GM23338 (cell line): Measurements from ENCODE around the gene ALDH5A1. TPM values are rescaled to one million over a fixed set of nuclear protein-coding genes. Genes with fewer than 3 reads are reported as not detected.
"Not testable (repeated sequence)": the region's sequence is repeated elsewhere in the genome, so short reads cannot be mapped to it uniquely, and the experiment has no call there.

Source experiments
- ATAC-seq: fragments of 200-7000 bp; cut with Tn5 transposase; 3 replicates; pipeline ENCODE4 v1.9.1; 2020
- DNase-seq: peaks from one replicate; pipeline ENCODE4 v3.0.0-alpha.2; 2015; ENCODE audit warnings: low spot score
- H2AFZ ChIP-seq: fragments of 200-600 bp; sonication (generic); 2 replicates; pipeline ENCODE4 v1.8.0; 2016; ENCODE audit warnings: antibody characterized with exemption, mild to moderate bottlenecking, moderate library complexity
- H3F3A ChIP-seq: fragments of 200-600 bp; sonication (generic); replicated peaks from 2 replicates; pipeline ENCODE4 v1.8.0; 2017; ENCODE audit warnings: antibody characterized with exemption, mixed run types, low read depth
- H3K27ac ChIP-seq: fragments of 200-600 bp; sonication (generic); 2 replicates; pipeline ENCODE4 v1.6.1; 2016; ENCODE audit warnings: low read depth
- H3K27me3 ChIP-seq: fragments of 200-600 bp; sonication (generic); 2 replicates; pipeline ENCODE4 v1.8.0; 2016; ENCODE audit warnings: mild to moderate bottlenecking, mixed run types, moderate library complexity; ENCODE audit not compliant: insufficient read depth
- H3K36me3 ChIP-seq: fragments of 200-600 bp; sonication (generic); 2 replicates; pipeline ENCODE4 v1.8.0; 2016; ENCODE audit warnings: mild to moderate bottlenecking; ENCODE audit not compliant: insufficient read depth
- H3K4me1 ChIP-seq: fragments of 200-600 bp; sonication (generic); 2 replicates; pipeline ENCODE4 v1.8.0; 2016; ENCODE audit warnings: mild to moderate bottlenecking, moderate library complexity; ENCODE audit not compliant: insufficient read depth
- H3K4me2 ChIP-seq: fragments of 200-600 bp; sonication (generic); 2 replicates; pipeline ENCODE4 v1.7.1; 2017; ENCODE audit warnings: mixed run types
- H3K4me3 ChIP-seq: fragments of 200-600 bp; sonication (generic); 2 replicates; pipeline ENCODE4 v1.6.1; 2016; ENCODE audit warnings: mixed run types
- H3K79me2 ChIP-seq: fragments of 200-600 bp; sonication (generic); replicated peaks from 2 replicates; pipeline ENCODE4 v1.8.0; 2017; ENCODE audit warnings: mild to moderate bottlenecking; ENCODE audit not compliant: insufficient read depth
- H3K9me2 ChIP-seq: fragments of 200-600 bp; sonication (generic); 2 replicates; pipeline ENCODE4 v1.8.0; 2017; ENCODE audit not compliant: insufficient read depth
- H4K20me1 ChIP-seq: fragments of 200-600 bp; sonication (generic); replicated peaks from 2 replicates; pipeline ENCODE4 v1.8.0; 2017; ENCODE audit warnings: mild to moderate bottlenecking; ENCODE audit not compliant: insufficient read depth
- H3K27ac Mint-ChIP-seq: 2 replicates; pipeline ENCODE4 v1.8.0; 2020; ENCODE audit warnings: inconsistent platforms, mild to moderate bottlenecking, moderate library complexity, mixed read lengths
- H3K27me3 Mint-ChIP-seq: 3 replicates; pipeline ENCODE4 v1.8.0; 2022; ENCODE audit warnings: low read depth, mild to moderate bottlenecking, moderate library complexity, mixed read lengths, inconsistent platforms; ENCODE audit not compliant: insufficient read depth, poor library complexity
- H3K36me3 Mint-ChIP-seq: 3 replicates; pipeline ENCODE4 v1.8.0; 2021; ENCODE audit warnings: low read depth, mild to moderate bottlenecking, inconsistent platforms, moderate library complexity, mixed read lengths
- H3K4me1 Mint-ChIP-seq: 3 replicates; pipeline ENCODE4 v1.8.0; 2020; ENCODE audit warnings: mild to moderate bottlenecking, inconsistent platforms, mixed read lengths
- H3K4me3 Mint-ChIP-seq: 3 replicates; pipeline ENCODE4 v1.8.0; 2021; ENCODE audit warnings: moderate library complexity, mild to moderate bottlenecking, inconsistent platforms, mixed read lengths
- H3K9me3 Mint-ChIP-seq: 3 replicates; pipeline ENCODE4 v1.8.0; 2020; ENCODE audit warnings: moderate library complexity, mild to moderate bottlenecking, inconsistent platforms, mixed read lengths
- CREB1 ChIP-seq: fragments of 250-450 bp; sonication (Bioruptor Pico); IDR thresholded peaks from 2 replicates; pipeline ENCODE4 v1.5.0; 2020; ENCODE audit warnings: low read depth, mild to moderate bottlenecking, moderate library complexity
- EZH2phosphoT487 ChIP-seq: fragments of 200-600 bp; sonication (generic); IDR thresholded peaks from one replicate; pipeline ENCODE4 v1.8.1; 2018; ENCODE audit warnings: antibody characterized with exemption; ENCODE audit not compliant: unreplicated experiment
- JUNB ChIP-seq: IDR thresholded peaks from one replicate; pipeline ENCODE4 v1.6.1; 2016; ENCODE audit warnings: antibody characterized with exemption; ENCODE audit not compliant: unreplicated experiment
- NANOG ChIP-seq: IDR thresholded peaks from 2 replicates; pipeline ENCODE4 v1.6.1; 2016; ENCODE audit warnings: antibody characterized with exemption, borderline replicate concordance
- POLR2AphosphoS5 ChIP-seq: IDR thresholded peaks from 2 replicates; pipeline ENCODE4 v1.6.1; 2016; ENCODE audit warnings: antibody characterized with exemption, low read depth
- STAT1 ChIP-seq: IDR thresholded peaks from one replicate; pipeline ENCODE4 v1.6.1; 2016; ENCODE audit warnings: antibody characterized with exemption; ENCODE audit not compliant: unreplicated experiment
- ZNF114 ChIP-seq: fragments of 250-450 bp; sonication (Bioruptor Pico); IDR thresholded peaks from 2 replicates; pipeline ENCODE4 v1.5.0; 2020; ENCODE audit warnings: mild to moderate bottlenecking, moderate library complexity
- polyA plus RNA-seq: library from polyadenylated mRNA; unstranded; fragments of >200 nt; fragmentation: Nextera tagmentation; extraction: Ambion mirVana; gene quantifications from 2 replicates; pipeline ENCODE4 v1.2.1, GENCODE V29; 2016
- total RNA-seq: library from RNA; depleted of rRNA; stranded (reverse); fragments of >200 nt; shearing (Covaris generic); gene quantifications from 2 replicates; pipeline ENCODE4 v1.2.3, GENCODE V29; 2014
- TF ChIP-seq, protein P1 (sequence below), 2 experiments: fragments of 200-600 bp in 1 of 2; sonication (generic) in 1 of 2; conservative IDR thresholded peaks; 2 replicates each; pipeline versions ENCODE4 v1.5.1 to v1.6.1; 2016 to 2017; ENCODE audit warnings: antibody characterized with exemption in 2 of 2, low read depth in 2 of 2, mild to moderate bottlenecking in 2 of 2, moderate library complexity in 1 of 2
- TF ChIP-seq, protein P2 (sequence below): IDR thresholded peaks from one replicate; pipeline ENCODE4 v1.6.1; 2018; ENCODE audit warnings: antibody characterized with exemption; ENCODE audit not compliant: unreplicated experiment
- TF ChIP-seq, protein P3 (sequence below): fragments of 250-450 bp; sonication (Bioruptor Pico); IDR thresholded peaks from 2 replicates; pipeline ENCODE4 v1.5.0; 2020; ENCODE audit warnings: mild to moderate bottlenecking, moderate library complexity

The ALDH5A1 gene
- total and polyA plus RNA-seq, 2 experiments from 2014 or later, result 3.1 to 5.2 TPM

DNA sequence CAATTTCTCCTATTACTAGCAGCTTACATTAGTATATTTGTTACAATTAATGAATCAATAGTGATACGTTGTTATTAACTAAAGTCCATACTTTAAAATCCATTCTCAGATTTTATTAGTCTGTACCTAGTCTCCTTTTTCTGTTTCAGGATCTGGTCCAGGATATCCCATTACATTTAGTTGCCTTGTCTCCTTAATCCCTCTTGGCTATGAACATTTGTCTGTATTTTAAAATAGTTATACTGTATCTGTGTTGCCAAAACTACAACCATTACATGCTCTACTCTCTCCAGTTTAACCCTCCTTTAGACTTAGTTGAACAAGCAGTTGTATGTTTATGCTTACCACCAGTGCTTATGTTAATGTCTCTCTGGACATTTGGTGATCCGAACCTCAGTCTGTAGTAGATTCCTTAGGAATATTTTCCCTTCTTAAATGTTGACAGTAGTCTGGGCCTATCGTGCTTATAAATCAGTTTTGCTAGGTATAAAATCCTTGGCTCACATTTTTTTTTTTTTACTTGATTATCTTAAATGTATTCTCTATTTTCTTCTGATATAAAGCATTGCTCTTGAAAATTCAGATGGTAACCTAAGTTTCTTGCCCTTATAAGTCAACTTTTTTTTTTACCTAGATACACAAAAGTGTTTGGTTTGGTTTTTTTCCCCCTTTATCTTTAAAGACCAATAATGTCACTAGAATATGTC lies 12.2 kb downstream of the ALDH5A1 start:
- H4K20me1 ChIP-seq, result no peaks in the 10 kb centered on the region
- no peak for DNase-seq
- H3K27ac Mint-ChIP-seq, result no peak overlapping the region
- TF ChIP-seq, protein P1, sequence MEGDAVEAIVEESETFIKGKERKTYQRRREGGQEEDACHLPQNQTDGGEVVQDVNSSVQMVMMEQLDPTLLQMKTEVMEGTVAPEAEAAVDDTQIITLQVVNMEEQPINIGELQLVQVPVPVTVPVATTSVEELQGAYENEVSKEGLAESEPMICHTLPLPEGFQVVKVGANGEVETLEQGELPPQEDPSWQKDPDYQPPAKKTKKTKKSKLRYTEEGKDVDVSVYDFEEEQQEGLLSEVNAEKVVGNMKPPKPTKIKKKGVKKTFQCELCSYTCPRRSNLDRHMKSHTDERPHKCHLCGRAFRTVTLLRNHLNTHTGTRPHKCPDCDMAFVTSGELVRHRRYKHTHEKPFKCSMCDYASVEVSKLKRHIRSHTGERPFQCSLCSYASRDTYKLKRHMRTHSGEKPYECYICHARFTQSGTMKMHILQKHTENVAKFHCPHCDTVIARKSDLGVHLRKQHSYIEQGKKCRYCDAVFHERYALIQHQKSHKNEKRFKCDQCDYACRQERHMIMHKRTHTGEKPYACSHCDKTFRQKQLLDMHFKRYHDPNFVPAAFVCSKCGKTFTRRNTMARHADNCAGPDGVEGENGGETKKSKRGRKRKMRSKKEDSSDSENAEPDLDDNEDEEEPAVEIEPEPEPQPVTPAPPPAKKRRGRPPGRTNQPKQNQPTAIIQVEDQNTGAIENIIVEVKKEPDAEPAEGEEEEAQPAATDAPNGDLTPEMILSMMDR (conservative IDR thresholded peaks at IDR 0.05; ENCODE audit: low read depth in 2 of 2), result no peak
- TF ChIP-seq CREB1 (CRISPR knock-in tag) (no peak), JUNB (no peak), NANOG (no peak), POLR2AphosphoS5 (no peak), STAT1 (no peak), ZNF114 (CRISPR knock-in tag) (no peak), EZH2phosphoT487 (no peak)
- TF ChIP-seq, protein P2, sequence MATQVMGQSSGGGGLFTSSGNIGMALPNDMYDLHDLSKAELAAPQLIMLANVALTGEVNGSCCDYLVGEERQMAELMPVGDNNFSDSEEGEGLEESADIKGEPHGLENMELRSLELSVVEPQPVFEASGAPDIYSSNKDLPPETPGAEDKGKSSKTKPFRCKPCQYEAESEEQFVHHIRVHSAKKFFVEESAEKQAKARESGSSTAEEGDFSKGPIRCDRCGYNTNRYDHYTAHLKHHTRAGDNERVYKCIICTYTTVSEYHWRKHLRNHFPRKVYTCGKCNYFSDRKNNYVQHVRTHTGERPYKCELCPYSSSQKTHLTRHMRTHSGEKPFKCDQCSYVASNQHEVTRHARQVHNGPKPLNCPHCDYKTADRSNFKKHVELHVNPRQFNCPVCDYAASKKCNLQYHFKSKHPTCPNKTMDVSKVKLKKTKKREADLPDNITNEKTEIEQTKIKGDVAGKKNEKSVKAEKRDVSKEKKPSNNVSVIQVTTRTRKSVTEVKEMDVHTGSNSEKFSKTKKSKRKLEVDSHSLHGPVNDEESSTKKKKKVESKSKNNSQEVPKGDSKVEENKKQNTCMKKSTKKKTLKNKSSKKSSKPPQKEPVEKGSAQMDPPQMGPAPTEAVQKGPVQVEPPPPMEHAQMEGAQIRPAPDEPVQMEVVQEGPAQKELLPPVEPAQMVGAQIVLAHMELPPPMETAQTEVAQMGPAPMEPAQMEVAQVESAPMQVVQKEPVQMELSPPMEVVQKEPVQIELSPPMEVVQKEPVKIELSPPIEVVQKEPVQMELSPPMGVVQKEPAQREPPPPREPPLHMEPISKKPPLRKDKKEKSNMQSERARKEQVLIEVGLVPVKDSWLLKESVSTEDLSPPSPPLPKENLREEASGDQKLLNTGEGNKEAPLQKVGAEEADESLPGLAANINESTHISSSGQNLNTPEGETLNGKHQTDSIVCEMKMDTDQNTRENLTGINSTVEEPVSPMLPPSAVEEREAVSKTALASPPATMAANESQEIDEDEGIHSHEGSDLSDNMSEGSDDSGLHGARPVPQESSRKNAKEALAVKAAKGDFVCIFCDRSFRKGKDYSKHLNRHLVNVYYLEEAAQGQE, result no peak
- TF ChIP-seq, protein P3, sequence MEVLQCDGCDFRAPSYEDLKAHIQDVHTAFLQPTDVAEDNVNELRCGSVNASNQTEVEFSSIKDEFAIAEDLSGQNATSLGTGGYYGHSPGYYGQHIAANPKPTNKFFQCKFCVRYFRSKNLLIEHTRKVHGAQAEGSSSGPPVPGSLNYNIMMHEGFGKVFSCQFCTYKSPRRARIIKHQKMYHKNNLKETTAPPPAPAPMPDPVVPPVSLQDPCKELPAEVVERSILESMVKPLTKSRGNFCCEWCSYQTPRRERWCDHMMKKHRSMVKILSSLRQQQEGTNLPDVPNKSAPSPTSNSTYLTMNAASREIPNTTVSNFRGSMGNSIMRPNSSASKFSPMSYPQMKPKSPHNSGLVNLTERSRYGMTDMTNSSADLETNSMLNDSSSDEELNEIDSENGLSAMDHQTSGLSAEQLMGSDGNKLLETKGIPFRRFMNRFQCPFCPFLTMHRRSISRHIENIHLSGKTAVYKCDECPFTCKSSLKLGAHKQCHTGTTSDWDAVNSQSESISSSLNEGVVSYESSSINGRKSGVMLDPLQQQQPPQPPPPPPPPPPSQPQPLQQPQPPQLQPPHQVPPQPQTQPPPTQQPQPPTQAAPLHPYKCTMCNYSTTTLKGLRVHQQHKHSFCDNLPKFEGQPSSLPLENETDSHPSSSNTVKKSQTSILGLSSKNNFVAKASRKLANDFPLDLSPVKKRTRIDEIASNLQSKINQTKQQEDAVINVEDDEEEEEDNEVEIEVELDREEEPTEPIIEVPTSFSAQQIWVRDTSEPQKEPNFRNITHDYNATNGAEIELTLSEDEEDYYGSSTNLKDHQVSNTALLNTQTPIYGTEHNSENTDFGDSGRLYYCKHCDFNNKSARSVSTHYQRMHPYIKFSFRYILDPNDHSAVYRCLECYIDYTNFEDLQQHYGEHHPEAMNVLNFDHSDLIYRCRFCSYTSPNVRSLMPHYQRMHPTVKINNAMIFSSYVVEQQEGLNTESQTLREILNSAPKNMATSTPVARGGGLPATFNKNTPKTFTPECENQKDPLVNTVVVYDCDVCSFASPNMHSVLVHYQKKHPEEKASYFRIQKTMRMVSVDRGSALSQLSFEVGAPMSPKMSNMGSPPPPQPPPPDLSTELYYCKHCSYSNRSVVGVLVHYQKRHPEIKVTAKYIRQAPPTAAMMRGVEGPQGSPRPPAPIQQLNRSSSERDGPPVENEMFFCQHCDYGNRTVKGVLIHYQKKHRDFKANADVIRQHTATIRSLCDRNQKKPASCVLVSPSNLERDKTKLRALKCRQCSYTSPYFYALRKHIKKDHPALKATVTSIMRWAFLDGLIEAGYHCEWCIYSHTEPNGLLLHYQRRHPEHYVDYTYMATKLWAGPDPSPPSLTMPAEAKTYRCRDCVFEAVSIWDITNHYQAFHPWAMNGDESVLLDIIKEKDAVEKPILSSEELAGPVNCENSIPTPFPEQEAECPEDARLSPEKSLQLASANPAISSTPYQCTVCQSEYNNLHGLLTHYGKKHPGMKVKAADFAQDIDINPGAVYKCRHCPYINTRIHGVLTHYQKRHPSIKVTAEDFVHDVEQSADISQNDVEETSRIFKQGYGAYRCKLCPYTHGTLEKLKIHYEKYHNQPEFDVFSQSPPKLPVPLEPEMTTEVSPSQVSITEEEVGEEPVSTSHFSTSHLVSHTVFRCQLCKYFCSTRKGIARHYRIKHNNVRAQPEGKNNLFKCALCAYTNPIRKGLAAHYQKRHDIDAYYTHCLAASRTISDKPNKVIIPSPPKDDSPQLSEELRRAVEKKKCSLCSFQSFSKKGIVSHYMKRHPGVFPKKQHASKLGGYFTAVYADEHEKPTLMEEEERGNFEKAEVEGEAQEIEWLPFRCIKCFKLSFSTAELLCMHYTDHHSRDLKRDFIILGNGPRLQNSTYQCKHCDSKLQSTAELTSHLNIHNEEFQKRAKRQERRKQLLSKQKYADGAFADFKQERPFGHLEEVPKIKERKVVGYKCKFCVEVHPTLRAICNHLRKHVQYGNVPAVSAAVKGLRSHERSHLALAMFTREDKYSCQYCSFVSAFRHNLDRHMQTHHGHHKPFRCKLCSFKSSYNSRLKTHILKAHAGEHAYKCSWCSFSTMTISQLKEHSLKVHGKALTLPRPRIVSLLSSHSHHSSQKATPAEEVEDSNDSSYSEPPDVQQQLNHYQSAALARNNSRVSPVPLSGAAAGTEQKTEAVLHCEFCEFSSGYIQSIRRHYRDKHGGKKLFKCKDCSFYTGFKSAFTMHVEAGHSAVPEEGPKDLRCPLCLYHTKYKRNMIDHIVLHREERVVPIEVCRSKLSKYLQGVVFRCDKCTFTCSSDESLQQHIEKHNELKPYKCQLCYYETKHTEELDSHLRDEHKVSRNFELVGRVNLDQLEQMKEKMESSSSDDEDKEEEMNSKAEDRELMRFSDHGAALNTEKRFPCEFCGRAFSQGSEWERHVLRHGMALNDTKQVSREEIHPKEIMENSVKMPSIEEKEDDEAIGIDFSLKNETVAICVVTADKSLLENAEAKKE (CRISPR knock-in tag), result no peak
- H3K4me1 Mint-ChIP-seq, result peaks cover 37% of the 10 kb centered on the region
- no peak overlapping the region for H2AFZ ChIP-seq
- ATAC-seq, result no peak
- H3K27ac ChIP-seq, result no peak overlapping the region
- H3K4me3 Mint-ChIP-seq, result no peak overlapping the region
- no peaks in the 10 kb centered on the region for H3K79me2 ChIP-seq
- H3K4me2 ChIP-seq, result no peak overlapping the region
- no peaks in the 10 kb centered on the region for H3K27me3 ChIP-seq
- H3F3A ChIP-seq, result no peaks in the 10 kb centered on the region
- peaks cover 16% of the 10 kb centered on the region; the same call in 2 of the 3 replicates for H3K36me3 Mint-ChIP-seq
- H3K9me2 ChIP-seq, result no peaks in the 10 kb centered on the region
- H3K9me3 Mint-ChIP-seq, result peaks cover 12% of the 10 kb centered on the region; the same call in 2 of the 3 replicates
- H3K4me1 ChIP-seq, result peaks cover 20% of the 10 kb centered on the region; the same call in 1 of the 2 replicates
- peaks cover 7% of the 10 kb centered on the region for H3K27me3 Mint-ChIP-seq
- H3K4me3 ChIP-seq, result no peak overlapping the region
- H3K36me3 ChIP-seq, result no peaks in the 10 kb centered on the region

DNA sequence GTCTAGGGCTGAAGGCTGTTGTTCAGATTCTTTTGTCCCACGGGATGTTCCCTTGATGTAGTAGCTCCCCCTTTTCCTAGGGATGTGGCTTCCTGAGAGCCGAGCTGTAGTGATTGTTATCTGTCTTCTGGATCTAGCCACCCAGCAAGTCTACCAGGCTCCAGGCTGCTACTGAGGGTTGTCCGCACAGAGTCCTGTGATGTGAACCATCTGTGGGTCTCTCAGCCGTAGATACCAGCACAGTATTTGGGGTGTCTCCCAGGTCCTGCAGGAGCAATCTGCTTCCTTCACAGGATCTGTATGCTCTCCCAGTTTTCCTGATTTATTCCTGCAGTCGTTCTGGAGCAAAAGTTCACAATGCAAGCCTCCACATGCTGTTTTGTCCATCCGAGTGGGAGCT lies 17.2 kb downstream of the ALDH5A1 start:
- not testable (repeated sequence) for H3K27ac Mint-ChIP-seq, H3K36me3 ChIP-seq, H3K27me3 ChIP-seq

More for the DNA sequence above, 17.2 kb downstream of the ALDH5A1 start:
- DNase-seq, H2AFZ ChIP-seq, H4K20me1 ChIP-seq, H3K4me3 Mint-ChIP-seq, H3K9me2 ChIP-seq, H3K27me3 Mint-ChIP-seq, H3K27ac ChIP-seq, H3K79me2 ChIP-seq, H3F3A ChIP-seq, ATAC-seq, H3K4me2 ChIP-seq, H3K4me3 ChIP-seq: not testable (repeated sequence)
- peaks cover 13% of the 10 kb centered on the region; the same call in 1 of the 2 replicates for H3K4me1 ChIP-seq
- peaks cover 15% of the 10 kb centered on the region; the same call in 2 of the 3 replicates for H3K36me3 Mint-ChIP-seq
- peaks cover 27% of the 10 kb centered on the region for H3K4me1 Mint-ChIP-seq
- peaks cover 12% of the 10 kb centered on the region; the same call in 2 of the 3 replicates for H3K9me3 Mint-ChIP-seq
